Activated T-helper 1 cell treated with Interleukin-2 at 50 U/mL for 16 hours (primary cell): ENCODE measurements around the gene HLA-DRB5.
"Not testable (repeated sequence)": the region's sequence is repeated elsewhere in the genome, so short reads cannot be mapped to it uniquely, and the experiment has no call there.

Experiments used
- DNase-seq: peaks from one replicate; pipeline ENCODE4 v3.0.0-alpha.2; 2020; ENCODE audit warnings: low read depth

HLA-DRB5 gene

GRCh38 chr6:32501016-32501415 is 29.1 kb downstream of the HLA-DRB5 start:
- DNase-seq, result no peak

DNA sequence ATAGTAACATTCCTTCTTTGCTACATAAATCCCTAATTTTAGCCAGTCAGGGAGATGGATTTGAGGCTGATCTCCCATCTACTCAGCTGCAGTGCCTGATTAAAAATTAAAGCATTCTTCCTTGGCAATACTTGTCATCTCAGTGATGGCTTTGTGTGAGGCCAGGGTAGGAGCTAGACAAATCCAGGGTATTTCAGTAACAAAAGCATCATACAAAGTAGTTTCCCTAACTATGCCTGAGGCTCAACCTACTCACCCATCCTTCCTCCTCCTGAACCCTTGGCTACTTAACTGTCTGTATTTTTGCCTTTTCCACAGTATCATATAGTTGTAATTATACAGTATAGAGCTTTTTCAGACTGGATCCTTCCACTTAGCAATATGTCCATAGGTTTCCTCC is 37.7 kb downstream of the HLA-DRB5 start:
- DNase-seq, result no peak

DNA sequence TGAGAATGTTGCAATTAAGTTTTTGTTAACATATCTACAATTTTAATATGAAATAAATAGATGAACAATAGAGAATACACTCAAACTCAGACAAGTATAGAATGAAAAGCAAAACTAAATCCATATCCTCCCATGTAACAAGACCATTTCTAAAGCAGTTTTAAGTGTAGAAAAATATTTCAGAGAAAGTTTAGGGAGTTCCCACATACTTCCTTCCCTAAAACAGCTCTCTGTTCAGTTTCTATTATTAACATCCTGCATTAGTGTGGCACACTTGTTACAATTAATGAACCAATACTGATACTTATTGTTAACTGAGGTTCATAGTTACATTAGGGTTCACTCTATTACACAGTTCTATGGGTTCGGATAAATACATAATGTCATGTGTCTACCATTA is 38.4 kb downstream of the HLA-DRB5 start:
- DNase-seq, result no peak

GRCh38 chr6:32488083-32488482 is 42.0 kb downstream of the HLA-DRB5 start:
- no peak for DNase-seq

GRCh38 chr6:32484614-32484998 is 45.5 kb downstream of the HLA-DRB5 start:
- no peak for DNase-seq

GRCh38 chr6:32483968-32484613 is 46.0 kb downstream of the HLA-DRB5 start:
- no peak for DNase-seq

DNA sequence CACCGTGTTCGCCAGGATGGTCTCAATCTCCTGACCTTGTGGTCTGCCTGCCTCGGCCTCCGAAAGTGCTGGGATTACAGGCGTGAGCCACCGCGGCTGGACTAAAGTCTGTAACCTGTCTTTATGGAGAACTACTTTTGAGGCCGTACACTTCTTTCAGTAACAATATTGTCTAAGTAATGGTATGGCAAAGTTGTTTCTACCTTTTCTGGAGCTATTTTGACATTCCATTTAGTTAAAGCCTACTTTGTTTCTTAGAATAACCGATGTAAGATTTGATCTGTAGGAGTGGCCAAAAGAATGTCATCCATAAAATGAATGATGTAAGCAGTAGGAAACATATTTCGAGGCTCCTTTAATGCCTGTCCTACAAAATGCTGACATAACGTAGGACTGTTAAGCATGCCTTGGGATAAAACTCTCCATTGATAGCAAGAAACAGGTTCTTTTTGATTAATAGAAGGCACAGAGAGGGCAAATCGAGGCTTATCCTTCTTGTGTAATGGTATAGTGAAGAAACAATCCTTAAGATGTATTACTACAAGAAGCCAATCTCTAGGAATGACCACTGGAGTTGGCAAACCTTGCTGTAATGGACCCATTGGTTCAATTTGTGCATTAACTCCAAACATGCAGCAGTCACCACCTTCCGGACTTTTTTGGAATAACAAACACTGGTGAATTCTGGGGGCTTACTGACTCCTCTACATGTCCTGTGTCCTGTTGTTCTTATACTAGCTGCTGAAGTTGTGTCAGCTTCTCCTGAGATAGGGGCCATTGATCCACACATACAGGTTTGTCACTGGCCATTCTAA is 54.5 kb downstream of the HLA-DRB5 start:
- DNase-seq, result no peak

DNA sequence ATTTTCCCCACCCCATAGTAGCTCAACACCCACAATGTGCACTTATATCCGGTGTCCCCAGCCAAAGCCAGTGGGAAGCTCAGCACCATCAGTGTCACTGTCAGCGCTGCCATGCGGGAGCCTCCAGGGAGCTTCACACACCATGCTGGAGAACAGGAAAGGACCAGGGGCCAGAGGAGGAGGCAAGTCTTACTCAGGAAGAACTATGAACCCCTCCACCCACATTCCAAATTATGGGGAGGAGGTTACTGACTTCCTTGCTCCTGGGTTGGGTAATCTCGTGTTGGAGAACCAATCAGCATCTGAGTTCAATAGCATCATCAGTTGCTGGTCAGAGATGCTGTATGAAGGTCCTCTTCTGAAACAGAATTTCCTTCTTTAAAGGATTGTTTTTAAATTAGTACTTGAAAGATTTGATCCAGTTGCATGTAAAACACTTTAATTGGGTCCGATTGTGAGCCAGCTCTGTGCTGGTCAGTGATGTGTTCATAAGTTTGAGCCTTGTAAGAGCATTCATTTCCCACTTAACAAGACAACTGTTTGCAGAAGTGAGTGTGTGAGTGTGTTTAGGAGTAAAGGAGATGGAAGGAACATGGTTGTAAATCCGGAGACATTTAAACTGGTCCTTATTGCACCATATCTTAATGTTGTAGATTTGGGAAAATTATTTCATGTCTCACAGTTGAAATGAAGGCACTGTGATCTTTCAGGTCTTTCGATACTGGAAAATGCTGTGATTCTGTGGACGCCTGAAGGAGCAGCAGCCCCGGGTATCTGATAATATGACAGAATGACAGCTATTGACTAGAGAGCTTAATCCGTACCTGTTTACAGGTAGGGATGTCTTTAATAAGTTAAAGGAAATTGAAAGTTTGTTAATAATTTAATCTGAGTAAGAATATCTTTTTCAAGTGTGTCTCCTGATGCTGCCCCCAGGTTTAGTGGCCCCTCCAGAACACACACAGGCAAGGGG is 56.4 kb downstream of the HLA-DRB5 start:
- DNase-seq, result not testable (repeated sequence)

DNA sequence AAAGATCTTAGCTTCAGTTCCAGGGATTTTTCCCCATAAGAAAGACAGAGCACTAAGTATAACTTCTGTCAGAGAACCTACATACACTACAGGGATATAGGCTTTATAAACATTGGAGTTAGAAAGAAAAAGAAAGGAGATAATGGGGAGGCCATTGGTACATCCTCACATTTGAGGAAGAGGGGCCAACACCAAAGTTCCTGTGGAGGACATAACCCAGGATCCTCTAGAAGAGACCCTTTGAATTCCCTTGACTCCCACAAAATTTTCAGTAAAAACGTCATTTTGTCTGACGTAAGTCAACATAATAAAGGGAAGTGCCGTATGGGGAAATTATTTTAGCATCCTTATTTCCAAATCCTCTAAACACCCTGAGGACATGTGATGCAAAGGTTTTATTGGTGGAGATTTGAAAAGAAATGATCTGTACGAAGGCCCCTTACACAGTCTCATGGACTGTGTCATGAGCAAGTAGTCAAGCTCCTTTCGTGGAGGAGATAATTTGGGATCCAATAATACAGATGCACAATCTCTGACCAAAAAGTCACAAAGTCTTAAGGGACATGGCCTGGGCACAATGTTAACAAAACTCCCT is 57.2 kb downstream of the HLA-DRB5 start:
- DNase-seq, result no peak

GRCh38 chr6:32467743-32468503 is 62.2 kb downstream of the HLA-DRB5 start:
- DNase-seq, result not testable (repeated sequence)
